HepG2 (cell line): ENCODE data around the gene ARSB.

Experiments used
- CHD4 ChIP-seq: fragments of 200-600 bp; sonication (generic); IDR thresholded peaks from 2 replicates; pipeline ENCODE4 v1.7.0; 2017; ENCODE audit warnings: mild to moderate bottlenecking, low read length, borderline replicate concordance
- FOXJ3 ChIP-seq: sonication (generic); formaldehyde crosslinking; IDR thresholded peaks from 2 replicates; pipeline ENCODE4 v1.4.0; 2020; ENCODE audit warnings: missing genetic modification reagents, mild to moderate bottlenecking, borderline replicate concordance
- GABPA ChIP-seq, 2 experiments: IDR thresholded peaks; 2 replicates each; pipeline ENCODE4 v1.6.1; 2011 to 2016; ENCODE audit warnings: low read depth in 2 of 2, low read length in 1 of 2, missing biosample characterization in 1 of 2, missing genetic modification characterization in 1 of 2
- NBN ChIP-seq: fragments of 450-650 bp; conservative IDR thresholded peaks from 2 replicates; pipeline ENCODE4 v1.6.1; 2017
- POLR2A ChIP-seq, 2 experiments: IDR thresholded peaks; 2 replicates each; pipeline ENCODE4 v1.6.1; 2011; ENCODE audit warnings: low read depth in 2 of 2, low read length in 2 of 2, mild to moderate bottlenecking in 1 of 2, moderate library complexity in 1 of 2; ENCODE audit not compliant: insufficient read depth in 1 of 2
- SIN3A ChIP-seq: IDR thresholded peaks from 2 replicates; pipeline ENCODE4 v1.6.1; 2011; ENCODE audit warnings: low read depth, mild to moderate bottlenecking, control low read depth, low read length, borderline replicate concordance
- SUZ12 ChIP-seq: fragments of 150-350 bp; IDR thresholded peaks from 2 replicates; pipeline ENCODE4 v1.6.1; 2014; ENCODE audit warnings: low read depth, low read length
- TF ChIP-seq, protein P1 (sequence below): fragments of 450-650 bp; IDR thresholded peaks from 2 replicates; pipeline ENCODE4 v1.6.1; 2016

- TF ChIP-seq, protein P1, sequence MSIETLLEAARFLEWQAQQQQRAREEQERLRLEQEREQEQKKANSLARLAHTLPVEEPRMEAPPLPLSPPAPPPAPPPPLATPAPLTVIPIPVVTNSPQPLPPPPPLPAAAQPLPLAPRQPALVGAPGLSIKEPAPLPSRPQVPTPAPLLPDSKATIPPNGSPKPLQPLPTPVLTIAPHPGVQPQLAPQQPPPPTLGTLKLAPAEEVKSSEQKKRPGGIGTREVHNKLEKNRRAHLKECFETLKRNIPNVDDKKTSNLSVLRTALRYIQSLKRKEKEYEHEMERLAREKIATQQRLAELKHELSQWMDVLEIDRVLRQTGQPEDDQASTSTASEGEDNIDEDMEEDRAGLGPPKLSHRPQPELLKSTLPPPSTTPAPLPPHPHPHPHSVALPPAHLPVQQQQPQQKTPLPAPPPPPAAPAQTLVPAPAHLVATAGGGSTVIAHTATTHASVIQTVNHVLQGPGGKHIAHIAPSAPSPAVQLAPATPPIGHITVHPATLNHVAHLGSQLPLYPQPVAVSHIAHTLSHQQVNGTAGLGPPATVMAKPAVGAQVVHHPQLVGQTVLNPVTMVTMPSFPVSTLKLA: no peak
- TF ChIP-seq NBN (no peak), POLR2A (IDR thresholded peaks at IDR 0.05; ENCODE audit: insufficient read depth in 1 of 2, low read depth in 2 of 2, low read length in 2 of 2) (no peak), GABPA (IDR thresholded peaks at IDR 0.05; ENCODE audit: low read depth, low read length) (no peak), GABPA (CRISPR knock-in tag; IDR thresholded peaks at IDR 0.05; ENCODE audit: low read depth) (no peak), CHD4 (no peak), SUZ12 (no peak), FOXJ3 (CRISPR knock-in tag) (no peak), SIN3A (no peak)
These were observed 221.4 kb downstream of the ARSB start for GRCh38 chr5:78763659-78764189.
